T1000 (cell line): ENCODE results near the gene GABARAPL1.
"Not testable (repeated sequence)": the region's sequence is repeated elsewhere in the genome, so short reads cannot be mapped to it uniquely, and the experiment has no call there.

Experiments
- DNase-seq: peaks from one replicate; lab custom pipeline; 2025; ENCODE audit warnings: mixed read lengths; lab: John Stamatoyannopoulos, UW

Gene GABARAPL1

DNA sequence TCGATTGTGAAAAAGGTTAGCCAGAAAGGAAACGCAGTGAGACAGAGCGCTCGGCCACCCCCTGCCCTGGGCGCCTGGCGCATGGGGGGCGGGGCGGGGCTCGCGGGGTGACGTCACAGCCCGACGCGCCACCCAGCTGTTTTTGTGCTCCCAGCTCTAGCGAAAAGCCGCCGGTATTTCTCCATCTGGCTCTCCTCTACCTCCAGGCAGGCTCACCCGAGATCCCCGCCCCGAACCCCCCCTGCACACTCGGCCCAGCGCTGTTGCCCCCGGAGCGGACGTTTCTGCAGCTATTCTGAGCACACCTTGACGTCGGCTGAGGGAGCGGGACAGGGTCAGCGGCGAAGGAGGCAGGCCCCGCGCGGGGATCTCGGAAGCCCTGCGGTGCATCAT, at the start of gene GABARAPL1:
GABARAPL1 (plus strand) TSS at position 139 of the 393 bp plus-strand sequence; CDS start at position 392, 253 bp downstream.
- peak; percentile 67 for DNase-seq

- DNase-seq: no peak
These were observed 49.6 kb upstream of the GABARAPL1 start for GRCh38 chr12:10163084-10163483.

DNA sequence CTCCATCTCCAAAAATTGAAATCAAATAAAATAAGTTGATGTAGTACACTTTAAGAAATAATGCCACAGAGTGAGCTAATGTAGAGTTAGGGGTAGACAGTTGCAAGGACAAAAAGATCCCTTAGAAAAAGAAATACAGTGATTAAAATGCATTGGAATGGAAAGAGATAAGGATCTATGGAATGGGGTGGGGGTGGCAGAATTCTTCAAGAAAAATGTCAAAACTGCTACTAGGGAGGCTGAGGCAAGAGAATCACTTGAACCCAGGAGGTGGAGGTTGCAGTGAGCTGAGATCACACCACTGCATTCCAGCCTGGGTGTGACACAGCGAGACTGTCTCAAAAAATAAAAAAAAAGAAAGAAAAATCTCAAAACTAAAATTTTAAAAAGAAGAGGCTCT, 47.3 kb upstream of the GABARAPL1 start:
- DNase-seq: no peak

DNA sequence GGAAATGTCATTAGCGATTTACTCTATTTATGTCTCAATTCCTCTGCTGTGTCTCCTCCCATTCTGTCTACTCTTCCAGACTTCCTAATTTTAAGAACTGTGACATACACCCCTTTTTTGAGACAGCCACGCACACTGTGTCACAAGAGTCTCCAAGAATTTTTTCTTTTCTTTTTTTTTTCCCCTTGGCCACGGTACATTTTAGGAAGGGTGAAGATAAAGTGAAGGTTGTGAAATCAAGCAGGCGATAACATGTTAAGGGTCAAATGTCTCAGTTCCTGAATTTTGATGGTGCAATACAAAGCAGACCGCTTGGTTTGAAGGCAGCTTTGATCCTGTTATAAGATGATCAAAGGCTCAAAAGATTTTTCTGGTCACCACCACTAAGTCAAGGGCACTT, 45.1 kb upstream of the GABARAPL1 start:
- no peak for DNase-seq

DNA sequence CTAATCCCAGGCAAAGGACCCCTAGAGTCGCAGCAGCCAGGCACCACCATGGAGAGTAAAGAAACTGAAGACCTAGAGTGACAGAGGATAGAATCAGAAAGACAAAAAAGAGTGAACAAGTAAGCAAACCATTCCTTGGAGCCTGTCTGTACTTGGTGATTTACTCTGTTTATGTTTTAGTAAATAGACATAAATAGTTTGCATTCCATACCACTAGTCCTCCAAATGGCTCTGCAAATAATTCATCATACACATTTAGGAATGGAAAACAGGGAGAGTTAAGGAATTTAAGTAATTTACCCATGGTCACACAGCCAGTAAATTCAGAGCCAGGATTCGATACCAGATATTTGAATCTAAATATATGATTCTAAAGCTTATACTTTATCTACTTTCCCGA, 43.6 kb upstream of the GABARAPL1 start:
- DNase-seq: no peak

DNA sequence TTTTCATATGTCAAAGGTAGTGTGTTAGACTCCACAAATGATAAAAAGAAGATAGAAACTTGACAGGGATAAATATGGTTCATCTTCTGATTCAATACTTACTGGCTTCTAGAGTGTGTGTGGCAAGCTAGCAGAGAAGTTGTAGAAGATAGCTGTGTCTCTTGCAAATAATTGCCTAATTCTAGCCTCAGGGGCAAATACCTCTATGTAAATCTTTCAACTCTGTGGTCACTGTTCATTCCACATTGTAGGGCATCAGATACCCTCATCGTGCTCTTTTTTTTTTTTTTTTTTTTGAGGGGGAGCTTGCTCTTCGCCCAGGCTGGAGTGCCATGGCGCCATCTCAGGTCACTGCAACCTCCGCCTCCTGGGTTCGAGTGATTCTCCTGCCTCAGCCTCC, 42.5 kb upstream of the GABARAPL1 start:
- no peak for DNase-seq

GRCh38 chr12:10171973-10172728, 40.5 kb upstream of the GABARAPL1 start, which contains the start of gene OLR1:
OLR1 (minus strand) TSS chr12:10172132; CDS start chr12:10172077, 55 bp downstream.
- no peak for DNase-seq

DNA sequence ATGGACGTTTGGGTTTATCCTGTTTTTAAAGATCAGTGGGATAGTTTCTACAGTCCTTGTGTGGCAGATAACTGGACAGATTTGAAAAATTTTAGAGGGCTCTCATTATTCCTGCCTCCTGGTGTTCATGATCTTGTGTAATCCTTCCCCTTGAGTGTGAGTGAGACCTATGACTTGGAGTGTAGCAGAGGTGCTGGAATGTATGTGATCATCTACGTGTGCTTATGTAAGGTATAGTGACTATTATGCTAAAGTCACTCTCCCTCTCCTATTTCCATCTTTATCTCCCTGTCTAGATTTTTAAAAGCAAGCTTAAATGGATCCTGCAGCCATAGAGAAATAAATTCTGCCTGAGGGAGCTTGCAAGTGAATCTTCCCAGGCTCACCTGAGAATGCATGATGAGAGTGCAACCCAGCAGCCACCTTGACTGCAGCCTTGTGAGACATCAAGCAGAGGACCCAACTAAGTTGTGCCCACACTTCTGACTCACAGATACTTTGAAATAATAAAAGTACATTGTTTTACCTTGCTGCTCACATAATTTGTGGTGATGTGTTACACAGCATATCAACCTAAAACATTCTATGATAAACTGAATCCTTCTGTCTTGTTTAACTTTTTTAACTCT, 37.6 kb upstream of the GABARAPL1 start:
- DNase-seq: no peak

- no peak for DNase-seq
These were observed 36.6 kb upstream of the GABARAPL1 start for GRCh38 chr12:10175846-10176636.

DNA sequence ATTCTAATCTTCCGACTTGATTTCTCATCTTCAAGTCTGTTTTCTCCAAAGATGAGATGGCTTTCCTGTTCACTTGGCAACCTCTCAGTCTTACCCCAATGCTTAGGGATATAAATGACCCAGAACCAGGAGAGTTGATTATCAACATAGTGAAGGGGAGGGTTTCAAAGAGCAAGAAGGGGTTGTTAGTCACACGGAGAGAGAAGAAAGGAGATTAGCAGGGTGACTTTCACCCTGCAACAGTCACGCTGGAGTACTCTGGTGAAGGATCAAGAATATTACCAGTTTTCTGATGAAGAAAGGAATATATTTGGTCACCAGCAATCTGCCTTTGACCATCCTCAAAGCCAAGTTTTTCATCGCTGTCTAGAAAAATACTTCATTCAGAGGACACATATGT, 33.9 kb upstream of the GABARAPL1 start, which contains the start of gene TMEM52B:
TMEM52B (plus strand) TSS at position 212 of the 400 bp plus-strand sequence. CDS start 543 bp downstream, outside the sequence.
- DNase-seq: no peak

DNA sequence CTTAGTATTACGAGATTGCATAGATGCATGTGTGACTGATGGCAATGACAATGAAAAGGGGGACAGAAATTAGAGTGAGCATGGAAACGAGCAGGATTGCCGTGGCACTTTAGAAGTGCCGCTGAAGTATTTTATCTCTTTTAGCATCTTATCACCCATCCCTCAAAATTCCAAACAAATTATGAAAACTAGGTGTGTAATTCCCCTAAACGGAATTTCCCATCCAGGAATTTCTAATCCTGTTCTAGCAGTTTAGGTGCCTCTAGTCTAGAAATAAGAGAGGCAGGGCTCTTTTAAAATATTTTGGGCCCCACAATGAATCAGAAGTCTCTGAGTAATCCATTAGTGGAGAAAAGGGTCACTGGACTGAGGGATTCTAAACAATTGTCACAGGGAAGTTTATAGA, 32.9 kb upstream of the GABARAPL1 start:
- DNase-seq: no peak

DNA sequence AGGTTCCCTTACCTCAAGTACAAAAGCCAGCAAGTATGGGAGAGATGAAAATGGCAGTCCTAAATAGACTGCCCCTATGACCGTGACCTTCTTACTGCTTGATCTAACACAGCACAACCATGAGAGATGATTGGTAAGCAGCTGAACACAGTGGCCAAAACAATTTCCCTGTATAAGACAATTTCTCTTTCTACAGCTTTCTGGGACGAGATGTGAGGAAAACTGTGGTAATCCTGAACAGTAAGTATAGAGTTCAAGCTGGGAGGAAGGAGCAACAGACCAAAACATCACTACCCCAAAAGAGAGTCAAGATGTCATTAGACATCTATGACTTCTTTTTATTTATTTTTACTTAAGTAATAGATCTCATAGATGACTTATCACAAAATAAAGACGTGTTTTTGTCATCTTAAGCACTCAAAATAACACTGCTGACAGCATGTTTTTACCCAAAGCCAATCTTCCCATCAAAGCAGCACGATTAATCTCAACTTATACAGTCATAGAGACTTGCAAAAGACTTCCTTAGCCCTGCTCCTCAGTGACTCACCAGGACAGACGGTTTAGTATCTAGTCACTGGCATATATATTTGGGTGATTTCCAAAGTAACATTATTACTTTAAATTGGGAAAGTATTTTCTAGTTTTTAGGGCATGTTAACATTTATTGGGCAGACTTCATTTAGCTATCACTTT, 30.2 kb upstream of the GABARAPL1 start:
- no peak for DNase-seq

GRCh38 chr12:10184261-10184843, 28.3 kb upstream of the GABARAPL1 start:
- DNase-seq: no peak

- DNase-seq: no peak
These were observed 26.4 kb upstream of the GABARAPL1 start for GRCh38 chr12:10186299-10186698.

DNA sequence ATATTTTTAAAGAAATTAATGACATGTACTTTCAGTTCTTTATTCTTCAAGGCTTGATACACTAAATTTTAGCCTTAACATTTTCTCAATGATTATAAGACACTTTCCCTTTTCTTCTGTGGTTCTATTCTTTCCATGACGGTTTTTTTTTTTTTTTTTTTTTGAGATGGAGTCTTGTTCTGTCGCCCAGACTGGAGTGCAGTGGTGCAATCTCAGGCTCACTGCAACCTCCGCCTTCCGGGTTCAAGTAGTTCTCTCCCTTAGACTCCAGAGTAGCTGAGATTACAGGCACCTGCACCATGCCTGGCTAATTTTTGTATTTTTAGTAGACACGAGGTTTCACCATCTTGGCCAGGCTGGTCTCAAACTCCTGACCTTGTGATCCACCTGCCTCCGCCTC, 25.7 kb upstream of the GABARAPL1 start:
- not testable (repeated sequence) for DNase-seq

GRCh38 chr12:10189653-10190052, 23.0 kb upstream of the GABARAPL1 start:
- DNase-seq: no peak

- DNase-seq: no peak
These were observed 21.9 kb upstream of the GABARAPL1 start for GRCh38 chr12:10190558-10191388.

- peak; percentile 25 for DNase-seq
These were observed 20.8 kb upstream of the GABARAPL1 start for GRCh38 chr12:10191865-10192264.

DNA sequence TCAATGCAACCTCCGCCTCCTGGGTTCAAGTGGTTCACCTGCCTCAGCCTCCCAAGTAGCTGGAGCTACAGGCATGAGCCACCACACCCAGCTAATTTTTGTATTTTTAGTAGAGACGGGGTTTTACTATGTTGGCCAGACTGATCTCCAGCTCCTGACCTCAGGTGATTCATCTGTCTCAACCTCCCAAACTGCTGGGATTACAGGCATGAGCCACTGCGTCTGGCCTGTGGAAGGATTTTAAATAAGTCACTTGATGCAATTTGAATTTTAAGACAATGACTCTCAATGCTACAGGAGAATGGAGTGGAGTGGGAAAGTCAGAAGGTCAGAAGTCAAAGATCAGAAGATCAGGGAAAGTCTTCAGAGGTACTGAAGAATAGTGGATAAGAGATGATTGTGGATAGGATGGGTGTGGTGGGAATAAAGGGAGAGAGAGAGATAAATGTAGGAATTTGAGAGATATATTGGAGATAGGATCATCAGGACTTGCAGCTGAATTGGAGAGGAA, 18.5 kb upstream of the GABARAPL1 start:
- no peak for DNase-seq

DNA sequence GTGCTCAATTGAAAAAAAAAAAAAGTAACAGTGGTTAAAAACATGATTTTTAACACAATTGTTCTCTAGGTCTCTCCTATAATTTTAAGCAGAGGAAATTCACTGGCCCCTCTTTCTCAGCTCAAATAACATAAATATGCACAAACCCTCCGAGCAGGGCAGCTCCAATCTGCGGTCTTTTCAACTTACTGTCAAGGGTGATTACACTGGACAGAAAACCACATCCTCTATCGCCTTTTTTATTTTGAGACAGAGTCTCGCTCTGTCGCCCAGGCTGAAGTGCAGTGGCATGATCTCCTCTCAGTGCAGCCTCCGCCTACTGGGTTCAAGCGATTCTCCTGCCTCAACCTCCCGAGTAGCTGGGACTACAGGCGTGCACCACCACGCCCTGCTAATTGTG, 16.5 kb upstream of the GABARAPL1 start:
- DNase-seq: no peak
